ENCODE data around the gene SGO1.

The SGO1 gene

DNA sequence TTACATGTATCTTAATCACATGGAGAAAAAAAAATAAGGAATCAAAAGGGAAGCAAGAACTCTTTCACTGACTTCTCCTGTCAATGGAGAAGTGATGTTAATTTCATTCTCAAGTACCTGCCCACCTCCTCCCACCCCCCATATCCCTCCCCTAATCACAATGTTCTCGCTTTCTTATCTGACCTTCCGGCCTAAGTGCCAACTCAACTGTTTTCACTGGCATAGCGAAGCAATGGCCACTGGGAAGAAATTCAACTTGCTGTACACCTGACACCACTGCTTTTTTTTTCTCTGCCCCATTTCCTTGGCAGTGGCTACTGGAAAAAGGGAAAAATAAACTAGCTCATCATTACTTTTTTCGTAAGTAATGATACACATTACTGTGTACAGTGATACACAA, 3.8 kb downstream of the SGO1 start:
- WGBS (ENCODE audit: extremely low coverage, insufficient coverage, insufficient read length), result 100% methylated on average over 1 of the region's 4 CpGs

DNA sequence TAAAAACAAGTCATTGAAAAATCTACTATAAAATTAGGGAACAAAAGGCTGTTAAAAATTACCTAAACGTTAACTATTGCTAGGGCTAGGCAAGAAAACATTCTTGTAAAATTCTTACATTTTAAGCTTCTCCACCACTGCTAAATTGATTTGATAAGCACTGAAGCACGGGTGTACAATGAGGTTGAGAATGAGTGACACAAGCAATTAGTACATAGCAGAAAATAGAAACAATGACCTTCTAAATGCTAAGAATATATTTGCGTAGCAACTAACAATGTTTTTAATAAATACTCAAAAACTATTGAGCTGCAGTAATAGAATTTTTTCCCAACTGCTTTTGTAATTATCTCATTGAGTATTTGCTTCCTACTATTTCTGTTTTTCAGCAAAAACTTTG, 4.7 kb downstream of the SGO1 start:
- H2AFZ ChIP-seq (ENCODE audit: insufficient read depth, low read length, poor library complexity), result no peak overlapping the region
- peaks cover 6% of the 10 kb centered on the region for H3K79me1 ChIP-seq (ENCODE audit: low read length)
- no peak overlapping the region for H3K4me2 ChIP-seq (ENCODE audit: low read length)
- no peak overlapping the region for H3K23ac ChIP-seq (ENCODE audit: low read length)
- H3K14ac ChIP-seq (ENCODE audit: low read length), result no peak overlapping the region
- no peak overlapping the region for H2BK5ac ChIP-seq (ENCODE audit: low read depth, low read length, poor library complexity)
- no peak overlapping the region for H3K27ac ChIP-seq (ENCODE audit: low read depth, low read length)
- no peaks in the 10 kb centered on the region for H3K4me1 ChIP-seq (ENCODE audit: control insufficient read depth in 1 of 2, insufficient read depth in 2 of 2, low read length in 2 of 2)
- no peak overlapping the region for H3K18ac ChIP-seq (ENCODE audit: low read length)
- no peak overlapping the region for H3K4me3 ChIP-seq (ENCODE audit: low read depth, low read length)
- no peak overlapping the region for H2BK12ac ChIP-seq (ENCODE audit: low read length)
- H4K8ac ChIP-seq (ENCODE audit: low read depth, low read length), result no peak overlapping the region
- H3K36me3 ChIP-seq (ENCODE audit: control insufficient read depth in 1 of 2, insufficient read depth in 2 of 2, low read length in 2 of 2), result peaks cover 18 to 20% of the 10 kb centered on the region in 2 experiments
- peaks cover 5% of the 10 kb centered on the region for H3K79me2 ChIP-seq (ENCODE audit: control insufficient read depth, insufficient read depth, low read length, poor library complexity)
- no peaks in the 10 kb centered on the region for H3K27me3 ChIP-seq (ENCODE audit: insufficient read depth, low read length)
- H3K9ac ChIP-seq (ENCODE audit: low read length), result no peak overlapping the region
- H4K91ac ChIP-seq (ENCODE audit: low read depth, low read length), result no peak overlapping the region
- no peak overlapping the region for H2AK5ac ChIP-seq (ENCODE audit: low read length)
- no peak overlapping the region for H3K4ac ChIP-seq (ENCODE audit: low read depth, low read length)
- no peak overlapping the region for H4K12ac ChIP-seq (ENCODE audit: low read depth, low read length)
- H2BK120ac ChIP-seq (ENCODE audit: insufficient read depth, low read length, poor library complexity), result no peak overlapping the region
- no peaks in the 10 kb centered on the region for H3K9me3 ChIP-seq (ENCODE audit: insufficient read depth, low read depth, low read length)
- no CpG with 5 or more reads among the region's 3 CpGs for WGBS (ENCODE audit: extremely low coverage, insufficient coverage, insufficient read length)
- DNase-seq, result no peak

More for the DNA sequence above, 3.8 kb downstream of the SGO1 start:
- Histone ChIP-seq H3K14ac (ENCODE audit: low read length) (no peak overlapping the region), H2BK5ac (ENCODE audit: low read depth, low read length, poor library complexity) (no peak overlapping the region), H3K4me3 (ENCODE audit: low read depth, low read length) (no peak overlapping the region), H3K27ac (ENCODE audit: low read depth, low read length) (no peak overlapping the region), H4K12ac (ENCODE audit: low read depth, low read length) (no peak overlapping the region), H4K91ac (ENCODE audit: low read depth, low read length) (no peak overlapping the region), H3K4ac (ENCODE audit: low read depth, low read length) (no peak overlapping the region), H3K36me3 (ENCODE audit: control insufficient read depth in 1 of 2, insufficient read depth in 2 of 2, low read length in 2 of 2) (peaks cover 18 to 20% of the 10 kb centered on the region in 2 experiments), H3K4me2 (ENCODE audit: low read length) (no peak overlapping the region), H2AFZ (ENCODE audit: insufficient read depth, low read length, poor library complexity) (no peak overlapping the region), H3K9me3 (ENCODE audit: insufficient read depth, low read depth, low read length) (no peaks in the 10 kb centered on the region), H3K18ac (ENCODE audit: low read length) (no peak overlapping the region), H3K23ac (ENCODE audit: low read length) (no peak overlapping the region), H3K9ac (ENCODE audit: low read length) (no peak overlapping the region), H2AK5ac (ENCODE audit: low read length) (no peak overlapping the region), H2BK12ac (ENCODE audit: low read length) (no peak overlapping the region), H2BK120ac (ENCODE audit: insufficient read depth, low read length, poor library complexity) (no peak overlapping the region), H3K4me1 (ENCODE audit: control insufficient read depth in 1 of 2, insufficient read depth in 2 of 2, low read length in 2 of 2) (no peaks in the 10 kb centered on the region), H3K79me1 (ENCODE audit: low read length) (peaks cover 10% of the 10 kb centered on the region), H4K8ac (ENCODE audit: low read depth, low read length) (no peak overlapping the region), H3K27me3 (ENCODE audit: insufficient read depth, low read length) (no peaks in the 10 kb centered on the region), H3K79me2 (ENCODE audit: control insufficient read depth, insufficient read depth, low read length, poor library complexity) (peaks cover 5% of the 10 kb centered on the region)
- no peak for DNase-seq

DNA sequence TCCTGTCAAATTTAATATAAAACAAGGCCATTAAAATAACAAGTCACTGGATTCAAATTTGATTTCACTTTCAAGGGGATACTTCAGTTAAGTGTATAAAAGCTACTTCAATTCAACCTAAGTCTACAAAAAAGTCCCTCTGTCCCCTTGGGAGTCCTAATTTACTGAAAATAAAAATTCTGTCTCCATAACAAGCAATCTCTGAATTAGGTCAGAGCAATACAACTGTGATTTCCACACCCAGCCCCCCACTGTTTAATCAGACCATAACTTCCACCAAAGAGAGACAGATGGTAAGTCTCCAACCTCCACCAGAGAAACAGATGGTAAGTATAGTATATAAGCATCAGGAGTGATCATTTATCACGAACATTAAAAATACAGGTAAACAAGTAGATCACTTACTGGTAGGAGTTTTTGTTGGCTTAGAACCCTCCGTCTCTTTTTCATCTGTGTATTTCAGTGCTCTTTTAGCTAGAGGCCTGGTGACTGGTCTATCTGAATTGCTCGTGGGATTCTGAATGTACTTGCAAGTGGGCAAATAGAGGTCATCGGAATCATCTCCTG, 12.1 kb downstream of the SGO1 start:
- H4K12ac ChIP-seq (ENCODE audit: low read depth, low read length), result no peak overlapping the region
- no peak overlapping the region for H3K4me2 ChIP-seq (ENCODE audit: low read length)
- no peaks in the 10 kb centered on the region for H3K9me3 ChIP-seq (ENCODE audit: insufficient read depth, low read depth, low read length)
- H4K91ac ChIP-seq (ENCODE audit: low read depth, low read length), result no peak overlapping the region
- no peak for DNase-seq
- no peak overlapping the region for H3K4ac ChIP-seq (ENCODE audit: low read depth, low read length)
- no peak overlapping the region for H3K9ac ChIP-seq (ENCODE audit: low read length)
- H2BK120ac ChIP-seq (ENCODE audit: insufficient read depth, low read length, poor library complexity), result no peak overlapping the region
- no peaks in the 10 kb centered on the region for H3K4me1 ChIP-seq (ENCODE audit: control insufficient read depth in 1 of 2, insufficient read depth in 2 of 2, low read length in 2 of 2)
- no peak overlapping the region for H2BK12ac ChIP-seq (ENCODE audit: low read length)
- H3K18ac ChIP-seq (ENCODE audit: low read length), result no peak overlapping the region
- peaks cover 4 to 12% of the 10 kb centered on the region in 2 experiments for H3K36me3 ChIP-seq (ENCODE audit: control insufficient read depth in 1 of 2, insufficient read depth in 2 of 2, low read length in 2 of 2)
- no peak overlapping the region for H3K27ac ChIP-seq (ENCODE audit: low read depth, low read length)
- H3K14ac ChIP-seq (ENCODE audit: low read length), result no peak overlapping the region
- no CpG with 5 or more reads among the region's 4 CpGs for WGBS (ENCODE audit: extremely low coverage, insufficient coverage, insufficient read length)
- H3K27me3 ChIP-seq (ENCODE audit: insufficient read depth, low read length), result no peaks in the 10 kb centered on the region
- H2AFZ ChIP-seq (ENCODE audit: insufficient read depth, low read length, poor library complexity), result no peak overlapping the region
- no peak overlapping the region for H2BK5ac ChIP-seq (ENCODE audit: low read depth, low read length, poor library complexity)
- no peaks in the 10 kb centered on the region for H3K79me2 ChIP-seq (ENCODE audit: control insufficient read depth, insufficient read depth, low read length, poor library complexity)
- H3K79me1 ChIP-seq (ENCODE audit: low read length), result no peaks in the 10 kb centered on the region
- no peak overlapping the region for H4K8ac ChIP-seq (ENCODE audit: low read depth, low read length)
- H2AK5ac ChIP-seq (ENCODE audit: low read length), result no peak overlapping the region
- H3K4me3 ChIP-seq (ENCODE audit: low read depth, low read length), result no peak overlapping the region
- H3K23ac ChIP-seq (ENCODE audit: low read length), result no peak overlapping the region

DNA sequence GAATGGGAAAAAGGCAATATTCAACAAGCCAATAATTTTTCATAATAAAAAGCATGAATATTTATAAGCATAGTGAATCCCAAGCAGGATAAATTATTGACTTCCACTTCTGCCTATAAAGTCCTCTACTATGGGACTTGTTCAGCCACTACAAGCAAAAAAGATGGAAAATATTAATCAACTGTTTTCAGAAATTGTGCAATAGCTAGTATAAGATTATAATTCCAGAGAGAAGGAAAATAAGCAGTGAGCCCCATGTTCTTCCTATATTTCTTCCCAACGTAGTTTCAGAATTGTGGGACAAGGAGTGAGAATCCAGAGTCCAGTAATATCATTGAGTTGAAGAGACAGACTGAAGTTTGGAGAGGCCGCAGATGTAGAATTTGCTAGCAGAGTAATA, 24.3 kb downstream of the SGO1 start:
- Histone ChIP-seq H3K18ac (ENCODE audit: low read length) (no peak overlapping the region), H3K79me1 (ENCODE audit: low read length) (no peaks in the 10 kb centered on the region), H4K12ac (ENCODE audit: low read depth, low read length) (no peak overlapping the region), H2BK120ac (ENCODE audit: insufficient read depth, low read length, poor library complexity) (no peak overlapping the region), H2BK5ac (ENCODE audit: low read depth, low read length, poor library complexity) (no peak overlapping the region), H3K27me3 (ENCODE audit: insufficient read depth, low read length) (no peaks in the 10 kb centered on the region), H2AK5ac (ENCODE audit: low read length) (no peak overlapping the region), H3K4me2 (ENCODE audit: low read length) (no peak overlapping the region), H3K9me3 (ENCODE audit: insufficient read depth, low read depth, low read length) (no peaks in the 10 kb centered on the region), H3K4me3 (ENCODE audit: low read depth, low read length) (no peak overlapping the region), H2BK12ac (ENCODE audit: low read length) (no peak overlapping the region), H4K91ac (ENCODE audit: low read depth, low read length) (no peak overlapping the region), H2AFZ (ENCODE audit: insufficient read depth, low read length, poor library complexity) (no peak overlapping the region), H3K27ac (ENCODE audit: low read depth, low read length) (no peak overlapping the region), H3K23ac (ENCODE audit: low read length) (no peak overlapping the region), H3K36me3 (ENCODE audit: control insufficient read depth in 1 of 2, insufficient read depth in 2 of 2, low read length in 2 of 2) (peaks cover 2 to 4% of the 10 kb centered on the region in 2 experiments), H3K4ac (ENCODE audit: low read depth, low read length) (no peak overlapping the region), H3K79me2 (ENCODE audit: control insufficient read depth, insufficient read depth, low read length, poor library complexity) (no peaks in the 10 kb centered on the region), H3K4me1 (ENCODE audit: control insufficient read depth in 1 of 2, insufficient read depth in 2 of 2, low read length in 2 of 2) (no peaks in the 10 kb centered on the region), H3K14ac (ENCODE audit: low read length) (no peak overlapping the region), H3K9ac (ENCODE audit: low read length) (no peak overlapping the region), H4K8ac (ENCODE audit: low read depth, low read length) (no peak overlapping the region)
- WGBS (ENCODE audit: extremely low coverage, insufficient coverage, insufficient read length), result no CpG with 5 or more reads among the region's 2 CpGs
- no peak for DNase-seq

All from trophoblast cell (in vitro differentiated cells and primary cell).